GM19238 (cell line): ENCODE data around the gene KCNMA1.

Experiments
- DNase-seq: peaks from one replicate; pipeline ENCODE4 v3.0.0; 2011; ENCODE audit warnings: low spot score; ENCODE audit not compliant: insufficient read length

Gene KCNMA1

GRCh38 chr10:77493239-77493806, 144.3 kb downstream of the KCNMA1 start:
- DNase-seq: no peak

GRCh38 chr10:77492368-77492994, 145.1 kb downstream of the KCNMA1 start:
- DNase-seq: no peak

- DNase-seq: no peak
These were observed 146.9 kb downstream of the KCNMA1 start for GRCh38 chr10:77490534-77491314.

- no peak for DNase-seq
These were observed 151.1 kb downstream of the KCNMA1 start for GRCh38 chr10:77486517-77486916.

DNA sequence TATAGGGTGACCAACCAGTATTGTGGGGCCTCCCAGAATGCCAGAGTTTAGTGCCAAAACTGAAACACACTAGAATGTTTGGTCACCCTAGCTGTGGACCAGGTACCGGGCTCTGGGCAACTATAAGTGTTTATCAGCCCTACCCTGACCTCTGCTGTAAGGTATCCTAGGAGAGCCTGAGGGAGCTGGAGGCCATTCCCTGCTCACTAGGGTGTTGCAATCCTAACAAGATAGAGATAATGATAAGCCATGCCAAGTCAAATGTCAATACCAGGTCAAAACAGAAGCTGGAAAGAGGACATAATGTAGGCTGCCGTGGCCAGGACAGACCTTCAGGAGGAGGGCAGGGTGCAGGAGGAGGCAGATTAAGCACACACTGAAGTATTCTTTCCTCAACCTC, 151.8 kb downstream of the KCNMA1 start:
- no peak for DNase-seq

DNA sequence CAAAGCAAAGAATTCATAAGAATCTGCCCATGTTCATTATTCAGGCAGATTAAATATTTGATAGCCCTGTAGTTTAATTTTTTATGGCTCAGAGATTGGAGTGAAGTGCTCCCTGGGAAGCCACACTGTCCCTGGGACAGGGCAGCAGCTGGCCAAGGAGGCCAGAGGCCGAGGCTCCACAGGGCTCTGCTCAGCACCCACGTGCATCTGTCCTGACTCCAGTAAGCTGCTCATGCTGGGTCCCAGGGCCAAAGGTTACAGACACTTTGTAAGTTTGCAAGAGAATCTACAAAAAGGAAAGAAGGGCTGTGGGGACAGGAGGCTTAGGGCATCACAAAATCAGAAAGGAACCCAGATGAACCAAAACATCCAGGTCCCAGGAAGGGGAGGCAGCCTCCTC, 155.5 kb downstream of the KCNMA1 start:
- DNase-seq: no peak

DNA sequence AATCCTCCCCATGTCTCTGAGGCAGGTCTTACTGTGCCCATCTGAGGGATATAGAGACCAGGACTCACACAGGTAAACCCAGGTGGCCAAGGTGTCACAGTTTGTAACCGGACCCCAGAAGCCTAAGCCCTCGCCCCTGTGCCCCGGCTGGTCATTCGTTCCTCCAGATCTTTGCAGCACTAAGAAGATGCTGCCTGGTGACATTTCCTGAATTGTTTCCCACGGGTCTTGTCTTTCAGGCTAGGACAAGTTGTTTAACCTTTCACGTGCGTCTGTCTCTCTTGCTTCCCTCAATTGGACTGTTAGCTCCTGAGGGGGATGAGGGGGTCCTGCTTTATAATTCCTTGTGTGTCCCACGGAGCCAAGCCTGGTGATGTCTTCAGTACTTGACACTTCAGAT, 158.0 kb downstream of the KCNMA1 start:
- DNase-seq: no peak

DNA sequence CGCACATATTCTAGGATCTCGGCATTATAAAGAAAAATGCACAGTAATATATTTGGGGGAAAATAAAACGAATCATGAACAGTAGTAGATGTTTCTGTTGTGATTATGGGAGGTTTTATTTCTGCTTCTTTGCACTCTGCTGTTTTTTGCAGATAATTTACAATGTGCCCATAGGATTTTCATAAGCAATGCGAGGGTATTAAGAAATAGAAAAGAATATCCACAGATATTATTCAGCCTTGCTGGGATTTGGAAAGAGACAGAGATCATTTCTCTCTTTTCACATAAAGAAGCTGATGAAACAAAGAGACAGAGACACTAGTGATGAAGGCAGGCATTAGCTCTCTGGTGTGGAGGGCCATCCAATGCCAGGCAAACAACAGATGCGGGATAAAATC, 158.6 kb downstream of the KCNMA1 start:
- no peak for DNase-seq

DNA sequence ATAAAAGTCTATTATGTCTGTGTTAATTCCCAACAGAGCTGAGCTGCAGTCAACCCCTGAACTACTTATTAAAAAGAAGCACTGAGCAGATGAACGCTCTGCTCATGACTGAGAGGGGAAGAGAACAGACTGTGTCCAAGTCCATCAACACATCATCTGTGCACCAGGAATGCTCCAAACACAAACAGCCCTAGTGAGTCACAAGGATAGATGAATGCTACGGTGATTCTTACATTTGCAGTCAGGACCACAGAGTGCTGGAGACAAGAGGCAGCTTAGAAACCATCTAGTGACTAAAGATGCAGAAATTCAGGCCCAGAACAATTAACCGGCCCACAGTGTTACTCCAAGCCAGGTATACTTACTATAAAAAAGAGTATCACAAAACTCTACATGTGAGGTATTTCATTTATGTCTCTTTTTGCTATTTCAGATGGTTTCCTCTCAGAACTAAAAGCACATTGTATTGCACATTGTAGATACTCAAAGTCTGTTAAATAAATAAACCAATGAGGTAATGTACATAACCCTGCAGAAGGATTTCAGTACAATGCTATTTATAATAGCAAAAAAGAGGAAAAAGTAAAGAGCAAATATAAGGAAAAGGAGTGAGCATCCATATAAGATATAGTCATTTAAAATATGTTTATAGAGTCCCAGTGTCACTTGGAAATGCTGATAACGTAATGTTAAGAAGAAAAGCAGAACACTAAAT, 159.2 kb downstream of the KCNMA1 start:
- DNase-seq: no peak

- DNase-seq: no peak
These were observed 162.1 kb downstream of the KCNMA1 start for GRCh38 chr10:77475522-77475921.

DNA sequence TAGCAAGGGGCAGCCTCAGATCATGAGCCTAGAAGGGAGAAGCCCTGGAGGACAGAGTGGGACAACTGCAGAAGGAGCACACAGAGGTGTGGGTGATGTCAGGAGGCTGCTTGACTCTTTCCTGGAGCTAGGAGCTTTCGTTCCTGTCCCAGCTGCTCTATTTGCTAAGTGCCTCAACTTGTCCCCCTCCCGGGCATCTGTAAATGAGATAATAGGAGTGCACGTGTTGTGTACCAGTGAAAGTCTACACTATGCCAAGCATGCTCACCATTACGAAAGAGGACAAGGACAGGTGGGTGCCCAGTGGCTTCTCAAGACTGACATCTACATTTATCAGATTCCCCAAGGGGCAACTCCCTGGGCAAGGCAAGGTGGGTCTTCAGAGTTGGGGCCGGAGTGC, 162.7 kb downstream of the KCNMA1 start:
- no peak for DNase-seq

DNA sequence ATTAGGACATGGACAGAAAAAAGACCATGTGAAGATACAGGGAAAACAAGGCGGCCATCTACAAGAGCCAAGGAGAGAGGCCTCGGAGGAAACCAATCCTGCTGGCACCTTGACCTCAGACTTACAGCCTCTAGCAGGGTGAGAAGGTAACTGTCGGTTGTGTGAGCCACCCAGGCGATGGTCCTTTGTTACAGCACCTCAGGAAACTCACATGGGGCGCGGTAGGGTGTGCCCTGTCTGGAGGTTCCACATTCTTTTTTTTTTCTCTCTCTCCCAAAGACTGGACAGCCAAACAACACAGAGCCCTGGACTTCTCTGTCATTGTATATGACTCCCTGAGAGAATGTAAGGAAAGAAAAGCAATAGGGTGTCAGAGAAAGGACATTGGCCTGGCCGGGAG, 163.2 kb downstream of the KCNMA1 start:
- DNase-seq: no peak

GRCh38 chr10:77472146-77472545, 165.5 kb downstream of the KCNMA1 start:
- DNase-seq: no peak

DNA sequence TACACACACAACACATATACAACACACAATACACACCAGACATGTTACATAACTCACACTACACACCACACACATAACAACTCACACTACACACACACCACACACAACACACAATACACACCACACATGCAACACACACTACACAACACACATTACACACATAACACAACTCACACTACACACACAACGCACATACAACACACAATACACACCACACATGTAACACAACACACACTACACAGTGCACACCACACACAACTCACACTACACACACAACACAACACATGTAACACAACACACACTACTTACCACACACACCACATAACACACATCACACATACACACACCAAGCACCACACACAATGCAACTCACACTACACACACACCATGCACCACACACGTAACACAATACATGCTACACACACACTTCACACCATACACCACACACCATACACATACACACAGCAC, 166.5 kb downstream of the KCNMA1 start:
- no peak for DNase-seq

GRCh38 chr10:77467422-77467963, 170.1 kb downstream of the KCNMA1 start:
- no peak for DNase-seq

- no peak for DNase-seq
These were observed 173.5 kb downstream of the KCNMA1 start for GRCh38 chr10:77463967-77464745.

DNA sequence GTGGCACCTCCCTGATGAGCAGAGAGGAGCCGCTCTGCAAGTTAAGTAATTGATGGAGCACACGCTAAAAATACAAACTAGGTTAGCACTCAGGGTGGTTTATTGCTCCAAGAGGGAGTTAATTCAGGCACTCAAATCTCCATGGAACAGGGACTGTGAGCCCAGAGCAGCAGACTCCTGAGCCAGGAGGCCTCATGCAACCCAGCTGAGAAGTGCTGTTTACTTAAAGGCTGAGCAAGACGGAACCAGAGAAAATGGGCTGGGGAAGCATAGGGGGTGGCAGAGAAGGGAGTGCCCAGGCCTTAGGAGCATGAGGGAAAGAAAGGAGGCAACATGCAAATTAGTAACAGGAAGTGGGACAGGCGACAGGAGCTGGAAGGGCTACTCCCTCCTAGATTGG, 174.1 kb downstream of the KCNMA1 start:
- DNase-seq: no peak

GRCh38 chr10:77461636-77462296, 175.8 kb downstream of the KCNMA1 start:
- no peak for DNase-seq

GRCh38 chr10:77459905-77460304, 177.7 kb downstream of the KCNMA1 start:
- DNase-seq: no peak

DNA sequence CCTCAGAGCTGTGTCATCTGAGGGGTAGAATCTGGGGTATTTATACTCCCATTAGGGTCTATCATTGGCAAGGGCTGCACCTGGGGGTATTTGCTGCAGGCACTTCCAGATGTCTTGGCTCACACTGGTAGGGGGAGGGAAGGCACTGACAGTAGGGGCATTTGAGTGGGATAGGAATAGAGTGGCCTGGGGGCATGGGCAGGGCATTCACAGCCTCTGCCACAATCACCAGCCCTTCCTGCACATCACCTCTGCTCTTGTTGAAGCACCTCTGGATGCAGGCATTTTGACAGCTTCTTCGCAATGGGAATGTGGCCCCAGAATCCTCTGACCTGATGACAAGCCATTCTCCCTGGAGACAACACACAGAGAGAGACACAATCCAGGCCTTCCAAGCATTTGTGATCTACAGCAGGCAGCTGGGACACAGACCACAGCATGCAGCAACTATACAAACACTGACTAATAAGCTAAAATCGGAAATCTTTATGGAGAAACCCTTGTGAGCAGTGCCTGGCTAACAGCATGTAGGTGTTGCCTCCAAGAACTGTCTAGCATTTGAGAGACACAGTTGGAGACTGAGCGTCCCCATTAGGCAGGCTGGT, 178.5 kb downstream of the KCNMA1 start:
- no peak for DNase-seq
